Gastrocnemius medialis (tissue), 4 donors: ENCODE measurements around the gene DAAM1.

ENCODE experiments used
- POLR2A ChIP-seq, 2 donors: fragments of 450-650 bp; IDR thresholded peaks; one replicate each; pipeline ENCODE4 v1.6.1; 2017; ENCODE audit warnings: antibody characterized with exemption in 2 of 2, mild to moderate bottlenecking in 2 of 2, moderate library complexity in 2 of 2
- TF ChIP-seq, protein P1 (sequence below), 5 experiments: fragments of 450-650 bp in 3 of 5; fragments of 200-600 bp in 2 of 5; sonication (generic) in 2 of 5; IDR thresholded peaks in 4 of 5; conservative IDR thresholded peaks in 1 of 5; 1 replicate in 4 of 5; 2 replicates in 1 of 5; pipeline ENCODE4 v1.5.1; 2016 to 2019; ENCODE audit warnings: antibody characterized with exemption in 5 of 5, mild to moderate bottlenecking in 3 of 5, moderate library complexity in 3 of 5

DNA sequence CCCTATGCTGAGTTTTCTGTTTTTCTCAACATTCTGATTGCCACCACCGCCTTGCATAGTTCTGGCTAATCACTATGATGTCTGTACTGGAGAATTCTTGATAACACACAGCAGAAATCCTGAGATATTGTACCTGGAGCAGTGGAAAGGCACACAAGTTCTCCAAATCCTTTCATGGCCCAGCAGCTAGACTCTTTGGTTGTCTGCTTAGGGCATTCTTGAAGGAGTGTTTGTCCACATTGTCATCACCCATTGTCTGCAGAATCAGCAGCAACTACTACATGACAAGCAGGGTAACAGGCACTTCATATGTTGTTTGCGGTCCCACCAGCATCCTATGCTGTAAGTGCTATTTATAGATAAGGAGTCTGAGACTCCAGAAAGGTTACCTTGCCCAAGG is 128.9 kb downstream of the DAAM1 start:
- TF ChIP-seq, protein P1, sequence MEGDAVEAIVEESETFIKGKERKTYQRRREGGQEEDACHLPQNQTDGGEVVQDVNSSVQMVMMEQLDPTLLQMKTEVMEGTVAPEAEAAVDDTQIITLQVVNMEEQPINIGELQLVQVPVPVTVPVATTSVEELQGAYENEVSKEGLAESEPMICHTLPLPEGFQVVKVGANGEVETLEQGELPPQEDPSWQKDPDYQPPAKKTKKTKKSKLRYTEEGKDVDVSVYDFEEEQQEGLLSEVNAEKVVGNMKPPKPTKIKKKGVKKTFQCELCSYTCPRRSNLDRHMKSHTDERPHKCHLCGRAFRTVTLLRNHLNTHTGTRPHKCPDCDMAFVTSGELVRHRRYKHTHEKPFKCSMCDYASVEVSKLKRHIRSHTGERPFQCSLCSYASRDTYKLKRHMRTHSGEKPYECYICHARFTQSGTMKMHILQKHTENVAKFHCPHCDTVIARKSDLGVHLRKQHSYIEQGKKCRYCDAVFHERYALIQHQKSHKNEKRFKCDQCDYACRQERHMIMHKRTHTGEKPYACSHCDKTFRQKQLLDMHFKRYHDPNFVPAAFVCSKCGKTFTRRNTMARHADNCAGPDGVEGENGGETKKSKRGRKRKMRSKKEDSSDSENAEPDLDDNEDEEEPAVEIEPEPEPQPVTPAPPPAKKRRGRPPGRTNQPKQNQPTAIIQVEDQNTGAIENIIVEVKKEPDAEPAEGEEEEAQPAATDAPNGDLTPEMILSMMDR (IDR thresholded peaks at IDR 0.05 in 4 of 5, conservative IDR thresholded peaks at IDR 0.05 in 1 of 5) = no peak
- no peak for TF ChIP-seq POLR2A (IDR thresholded peaks at IDR 0.05)
